ENCODE results near the gene ATXN10. TPM values are rescaled to one million over a fixed set of nuclear protein-coding genes. Genes with fewer than 3 reads are reported as not detected.

The ATXN10 gene
- total and polyA plus RNA-seq, 10 of the 15 experiments (the other 5 are each of a cell fraction or from before 2014, with no cell fraction given) = 29.2 to 249 (median 146) TPM

DNA sequence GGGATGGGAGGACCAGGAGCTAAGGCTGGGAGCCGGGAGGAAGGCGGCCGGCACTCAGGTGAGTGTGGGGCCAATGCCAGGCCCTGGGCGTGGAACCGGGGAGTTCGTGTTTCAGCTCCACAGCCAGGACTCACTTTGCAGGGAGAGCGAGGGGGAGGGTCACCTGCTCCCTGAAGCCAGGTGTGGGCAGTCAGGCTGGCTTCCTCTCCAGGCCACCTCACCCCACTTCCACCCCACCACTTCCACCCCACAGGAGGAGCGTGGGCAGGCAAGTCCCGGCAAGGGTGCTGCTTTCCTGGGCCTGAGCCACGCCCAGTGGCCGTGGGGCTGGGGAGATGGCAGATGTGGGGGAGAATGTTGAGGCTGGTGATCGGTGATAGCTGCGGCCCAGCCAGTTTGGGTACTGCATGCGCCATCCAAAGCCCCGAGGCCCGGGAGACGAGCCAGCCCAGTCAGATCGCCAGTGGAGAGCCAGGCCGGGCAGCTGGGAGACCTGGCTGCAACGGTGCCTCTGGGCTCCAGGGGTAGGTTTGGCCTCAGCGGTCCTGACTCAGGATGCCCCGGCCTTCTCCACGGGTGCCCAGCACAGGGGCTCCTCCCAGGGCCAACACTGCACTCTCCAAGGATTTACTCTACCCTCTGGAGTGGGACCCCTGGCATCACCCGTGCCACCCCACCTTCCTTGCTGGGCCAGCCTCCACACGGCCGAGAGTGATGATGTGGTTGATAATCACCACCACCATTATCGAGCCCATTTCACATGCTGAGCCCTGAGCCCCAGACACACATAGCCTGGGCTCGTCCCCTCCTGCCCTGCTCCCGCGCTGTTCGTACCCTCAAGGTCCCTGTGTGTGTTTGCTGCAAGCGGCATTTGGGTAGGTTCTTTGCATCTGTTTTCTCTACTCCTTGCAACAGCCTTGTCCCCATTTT, 211.5 kb downstream of the ATXN10 start:
- CTCF ChIA-PET = no interaction called here
- FAIRE-seq (no peak), DNase-seq (ENCODE audit: low read depth, low spot score) (no peak), ATAC-seq (no peak)
- H3K27me3 ChIP-seq (replicated peaks in 1 of 2; ENCODE audit: control insufficient read depth in 2 of 2, insufficient read depth in 2 of 2, low read length in 1 of 2) = peaks cover 0 to 2% of the 10 kb centered on the region in 2 experiments; a peak in 3 of 4 replicates
- H4K20me1 ChIP-seq (ENCODE audit: control insufficient read depth, insufficient read depth) = no peaks in the 10 kb centered on the region
- no peaks in the 10 kb centered on the region for H3K36me3 ChIP-seq (ENCODE audit: control insufficient read depth in 2 of 2, insufficient read depth in 2 of 2, low read length in 1 of 2)
- H3K27ac ChIP-seq (ENCODE audit: control insufficient read depth, insufficient read depth) = no peak overlapping the region
- no peaks in the 10 kb centered on the region for H3K79me2 ChIP-seq (ENCODE audit: control insufficient read depth, insufficient read depth, low read length)
- H3K9me3 ChIP-seq (replicated peaks; ENCODE audit: control insufficient read depth, insufficient read depth, low read length) = no peaks in the 10 kb centered on the region
- no TSS peak for BruUV-seq (replicated peaks)
- SMC1A ChIA-PET (ENCODE audit: uncharacterized antibody, unreplicated experiment) = no interaction called here
- intact Hi-C loops (cut with micrococcal nuclease; ENCODE audit: unreplicated experiment) (no loop called here), in situ Hi-C loops (cut with MboI) (no loop called here)
- H3K9ac ChIP-seq (ENCODE audit: control insufficient read depth, insufficient read depth, low read length) = no peak overlapping the region
- POLR2A ChIA-PET = no interaction called here
- H3K4me3 ChIP-seq = no peak overlapping the region
- TF ChIP-seq NFYA (IDR thresholded peaks at IDR 0.05; ENCODE audit: borderline replicate concordance, low read depth, low read length) = no peak
- no peak for TF ChIP-seq HDAC2 (IDR thresholded peaks at IDR 0.05)
- TF ChIP-seq MLLT1 (IDR thresholded peaks at IDR 0.05) = no peak
- no peak for TF ChIP-seq MTA2 (IDR thresholded peaks at IDR 0.05; ENCODE audit: low read depth)
- TF ChIP-seq ZSCAN29 (IDR thresholded peaks at IDR 0.05) = no peak
- TF ChIP-seq, protein P1, sequence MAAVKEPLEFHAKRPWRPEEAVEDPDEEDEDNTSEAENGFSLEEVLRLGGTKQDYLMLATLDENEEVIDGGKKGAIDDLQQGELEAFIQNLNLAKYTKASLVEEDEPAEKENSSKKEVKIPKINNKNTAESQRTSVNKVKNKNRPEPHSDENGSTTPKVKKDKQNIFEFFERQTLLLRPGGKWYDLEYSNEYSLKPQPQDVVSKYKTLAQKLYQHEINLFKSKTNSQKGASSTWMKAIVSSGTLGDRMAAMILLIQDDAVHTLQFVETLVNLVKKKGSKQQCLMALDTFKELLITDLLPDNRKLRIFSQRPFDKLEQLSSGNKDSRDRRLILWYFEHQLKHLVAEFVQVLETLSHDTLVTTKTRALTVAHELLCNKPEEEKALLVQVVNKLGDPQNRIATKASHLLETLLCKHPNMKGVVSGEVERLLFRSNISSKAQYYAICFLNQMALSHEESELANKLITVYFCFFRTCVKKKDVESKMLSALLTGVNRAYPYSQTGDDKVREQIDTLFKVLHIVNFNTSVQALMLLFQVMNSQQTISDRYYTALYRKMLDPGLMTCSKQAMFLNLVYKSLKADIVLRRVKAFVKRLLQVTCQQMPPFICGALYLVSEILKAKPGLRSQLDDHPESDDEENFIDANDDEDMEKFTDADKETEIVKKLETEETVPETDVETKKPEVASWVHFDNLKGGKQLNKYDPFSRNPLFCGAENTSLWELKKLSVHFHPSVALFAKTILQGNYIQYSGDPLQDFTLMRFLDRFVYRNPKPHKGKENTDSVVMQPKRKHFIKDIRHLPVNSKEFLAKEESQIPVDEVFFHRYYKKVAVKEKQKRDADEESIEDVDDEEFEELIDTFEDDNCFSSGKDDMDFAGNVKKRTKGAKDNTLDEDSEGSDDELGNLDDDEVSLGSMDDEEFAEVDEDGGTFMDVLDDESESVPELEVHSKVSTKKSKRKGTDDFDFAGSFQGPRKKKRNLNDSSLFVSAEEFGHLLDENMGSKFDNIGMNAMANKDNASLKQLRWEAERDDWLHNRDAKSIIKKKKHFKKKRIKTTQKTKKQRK (IDR thresholded peaks at IDR 0.05; ENCODE audit: low read depth, low read length) = no peak
- TF ChIP-seq, protein P2, sequence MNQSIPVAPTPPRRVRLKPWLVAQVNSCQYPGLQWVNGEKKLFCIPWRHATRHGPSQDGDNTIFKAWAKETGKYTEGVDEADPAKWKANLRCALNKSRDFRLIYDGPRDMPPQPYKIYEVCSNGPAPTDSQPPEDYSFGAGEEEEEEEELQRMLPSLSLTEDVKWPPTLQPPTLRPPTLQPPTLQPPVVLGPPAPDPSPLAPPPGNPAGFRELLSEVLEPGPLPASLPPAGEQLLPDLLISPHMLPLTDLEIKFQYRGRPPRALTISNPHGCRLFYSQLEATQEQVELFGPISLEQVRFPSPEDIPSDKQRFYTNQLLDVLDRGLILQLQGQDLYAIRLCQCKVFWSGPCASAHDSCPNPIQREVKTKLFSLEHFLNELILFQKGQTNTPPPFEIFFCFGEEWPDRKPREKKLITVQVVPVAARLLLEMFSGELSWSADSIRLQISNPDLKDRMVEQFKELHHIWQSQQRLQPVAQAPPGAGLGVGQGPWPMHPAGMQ (IDR thresholded peaks at IDR 0.05; ENCODE audit: borderline replicate concordance) = no peak
- TF ChIP-seq, protein P3, sequence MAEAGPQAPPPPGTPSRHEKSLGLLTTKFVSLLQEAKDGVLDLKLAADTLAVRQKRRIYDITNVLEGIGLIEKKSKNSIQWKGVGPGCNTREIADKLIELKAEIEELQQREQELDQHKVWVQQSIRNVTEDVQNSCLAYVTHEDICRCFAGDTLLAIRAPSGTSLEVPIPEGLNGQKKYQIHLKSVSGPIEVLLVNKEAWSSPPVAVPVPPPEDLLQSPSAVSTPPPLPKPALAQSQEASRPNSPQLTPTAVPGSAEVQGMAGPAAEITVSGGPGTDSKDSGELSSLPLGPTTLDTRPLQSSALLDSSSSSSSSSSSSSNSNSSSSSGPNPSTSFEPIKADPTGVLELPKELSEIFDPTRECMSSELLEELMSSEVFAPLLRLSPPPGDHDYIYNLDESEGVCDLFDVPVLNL (IDR thresholded peaks at IDR 0.05; ENCODE audit: low read depth, low read length) = no peak
- no peak for TF ChIP-seq KDM1A (IDR thresholded peaks at IDR 0.05; ENCODE audit: borderline replicate concordance)
- TF ChIP-seq, protein P4, sequence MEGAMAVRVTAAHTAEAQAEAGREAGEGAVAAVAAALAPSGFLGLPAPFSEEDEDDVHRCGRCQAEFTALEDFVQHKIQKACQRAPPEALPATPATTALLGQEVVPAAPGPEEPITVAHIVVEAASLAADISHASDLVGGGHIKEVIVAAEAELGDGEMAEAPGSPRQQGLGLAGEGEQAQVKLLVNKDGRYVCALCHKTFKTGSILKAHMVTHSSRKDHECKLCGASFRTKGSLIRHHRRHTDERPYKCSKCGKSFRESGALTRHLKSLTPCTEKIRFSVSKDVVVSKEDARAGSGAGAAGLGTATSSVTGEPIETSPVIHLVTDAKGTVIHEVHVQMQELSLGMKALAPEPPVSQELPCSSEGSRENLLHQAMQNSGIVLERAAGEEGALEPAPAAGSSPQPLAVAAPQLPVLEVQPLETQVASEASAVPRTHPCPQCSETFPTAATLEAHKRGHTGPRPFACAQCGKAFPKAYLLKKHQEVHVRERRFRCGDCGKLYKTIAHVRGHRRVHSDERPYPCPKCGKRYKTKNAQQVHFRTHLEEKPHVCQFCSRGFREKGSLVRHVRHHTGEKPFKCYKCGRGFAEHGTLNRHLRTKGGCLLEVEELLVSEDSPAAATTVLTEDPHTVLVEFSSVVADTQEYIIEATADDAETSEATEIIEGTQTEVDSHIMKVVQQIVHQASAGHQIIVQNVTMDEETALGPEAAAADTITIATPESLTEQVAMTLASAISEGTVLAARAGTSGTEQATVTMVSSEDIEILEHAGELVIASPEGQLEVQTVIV (IDR thresholded peaks at IDR 0.05; ENCODE audit: borderline replicate concordance, partially characterized antibody) = no peak
- TF ChIP-seq HDAC6 (IDR thresholded peaks at IDR 0.05; ENCODE audit: unreplicated experiment) = no peak
- no peak for TF ChIP-seq BHLHE40 (IDR thresholded peaks at IDR 0.05; ENCODE audit: borderline replicate concordance in 1 of 2, low read depth in 2 of 2, low read length in 1 of 2)
- no peak for TF ChIP-seq ASH2L (IDR thresholded peaks at IDR 0.05; ENCODE audit: borderline replicate concordance, low read depth)
- RAD21 ChIA-PET (ENCODE audit: unreplicated experiment) = no interaction called here
- no peaks in the 10 kb centered on the region for H3K4me1 ChIP-seq (ENCODE audit: control insufficient read depth, insufficient read depth, low read length)
- H2AFZ ChIP-seq (ENCODE audit: control insufficient read depth, low read depth, low read length) = no peak overlapping the region
- 54% methylated on average over 31 of the region's 32 CpGs for WGBS (ENCODE audit: insufficient coverage, insufficient replicate concordance, low lambda C conversion rate, missing lambda C conversion rate)
- no peak overlapping the region for H3K4me2 ChIP-seq (ENCODE audit: control insufficient read depth, insufficient read depth)

Measured in GM12878 (cell line).